ENCODE data around the gene FKBP5. TPM values are rescaled to one million over a fixed set of nuclear protein-coding genes. Genes with fewer than 3 reads are reported as not detected.
A peak's percentile ranks its signal among the peaks of the same experiment; 100 is the strongest.

Gene FKBP5
- total and polyA plus RNA-seq, 2 donors (not counting 1 experiment from before 2014, with no cell fraction given) = 10.9 to 16.3 TPM

DNA sequence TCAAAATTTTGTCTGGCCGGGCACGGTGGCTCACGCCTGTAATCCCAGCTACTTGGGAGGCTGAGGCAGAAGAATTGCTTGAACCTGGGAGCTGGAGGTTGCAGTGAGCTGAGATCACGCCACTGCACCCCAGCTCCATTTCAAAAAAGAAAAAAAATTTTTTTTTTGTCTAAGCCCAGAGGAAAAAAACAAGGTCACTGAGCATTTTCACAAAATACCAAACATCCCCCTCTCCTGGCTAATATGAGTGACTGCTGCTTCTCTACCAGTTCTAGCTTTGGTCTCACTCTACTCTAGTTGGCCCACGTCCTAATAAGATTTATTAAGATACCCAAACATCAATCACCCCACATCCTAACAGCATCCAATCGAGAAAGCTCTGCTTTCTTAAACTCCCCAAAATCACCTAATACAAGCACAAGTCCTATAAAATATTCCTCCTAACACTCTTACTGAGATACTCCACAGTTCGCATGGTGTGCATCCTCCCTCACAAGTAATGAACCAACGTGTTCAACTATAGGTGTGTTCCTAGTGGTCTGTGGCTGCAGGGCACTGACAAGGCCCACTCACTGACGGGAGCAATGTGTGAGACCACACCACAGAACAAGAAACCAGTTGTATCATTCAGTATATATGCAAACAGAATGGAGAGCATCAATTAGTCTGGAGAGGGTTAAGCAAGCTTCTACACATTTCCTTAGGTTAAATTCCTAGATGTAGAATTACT, 64.2 kb downstream of the FKBP5 start:
- H3K36me3 ChIP-seq (ENCODE audit: control insufficient read depth, insufficient read depth, low read length) = no peaks in the 10 kb centered on the region
- TF ChIP-seq EZH2 (IDR thresholded peaks at IDR 0.05; ENCODE audit: low read length, missing control alignments) = no peak
- TF ChIP-seq, protein P1, sequence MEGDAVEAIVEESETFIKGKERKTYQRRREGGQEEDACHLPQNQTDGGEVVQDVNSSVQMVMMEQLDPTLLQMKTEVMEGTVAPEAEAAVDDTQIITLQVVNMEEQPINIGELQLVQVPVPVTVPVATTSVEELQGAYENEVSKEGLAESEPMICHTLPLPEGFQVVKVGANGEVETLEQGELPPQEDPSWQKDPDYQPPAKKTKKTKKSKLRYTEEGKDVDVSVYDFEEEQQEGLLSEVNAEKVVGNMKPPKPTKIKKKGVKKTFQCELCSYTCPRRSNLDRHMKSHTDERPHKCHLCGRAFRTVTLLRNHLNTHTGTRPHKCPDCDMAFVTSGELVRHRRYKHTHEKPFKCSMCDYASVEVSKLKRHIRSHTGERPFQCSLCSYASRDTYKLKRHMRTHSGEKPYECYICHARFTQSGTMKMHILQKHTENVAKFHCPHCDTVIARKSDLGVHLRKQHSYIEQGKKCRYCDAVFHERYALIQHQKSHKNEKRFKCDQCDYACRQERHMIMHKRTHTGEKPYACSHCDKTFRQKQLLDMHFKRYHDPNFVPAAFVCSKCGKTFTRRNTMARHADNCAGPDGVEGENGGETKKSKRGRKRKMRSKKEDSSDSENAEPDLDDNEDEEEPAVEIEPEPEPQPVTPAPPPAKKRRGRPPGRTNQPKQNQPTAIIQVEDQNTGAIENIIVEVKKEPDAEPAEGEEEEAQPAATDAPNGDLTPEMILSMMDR (conservative IDR thresholded peaks at IDR 0.05 in 1 of 2, IDR thresholded peaks at IDR 0.05 in 1 of 2; ENCODE audit: low read depth in 1 of 2, low read length in 2 of 2) = peak; percentile 30 to 34

DNA sequence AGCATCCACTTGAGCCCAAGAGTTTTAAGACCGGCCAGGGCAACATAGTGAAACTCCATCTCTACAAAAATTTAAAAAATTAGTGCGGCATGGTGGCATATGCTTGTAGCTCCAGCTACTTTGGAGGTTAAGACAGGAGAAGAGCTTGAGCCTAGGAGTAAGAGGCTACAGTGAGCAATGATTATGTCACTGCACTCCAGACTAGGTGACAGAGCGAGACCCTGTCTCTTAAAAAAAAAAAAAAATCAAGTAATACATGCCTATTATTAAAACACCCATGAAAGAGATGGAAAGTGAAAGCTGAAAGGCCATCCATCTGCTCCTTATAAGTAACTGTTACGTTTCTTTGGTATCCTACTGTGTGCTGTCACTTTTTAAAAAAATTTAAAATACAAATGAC, 66.4 kb downstream of the FKBP5 start:
- TF ChIP-seq, protein P1 (conservative IDR thresholded peaks at IDR 0.05 in 1 of 2, IDR thresholded peaks at IDR 0.05 in 1 of 2; ENCODE audit: low read depth in 1 of 2, low read length in 2 of 2) = no peak
- TF ChIP-seq EZH2 (IDR thresholded peaks at IDR 0.05; ENCODE audit: low read length, missing control alignments) = no peak
- Histone ChIP-seq H3K4me1 (ENCODE audit: control insufficient read depth, extremely low read depth, insufficient read depth, low read length) (no peaks in the 10 kb centered on the region), H2AFZ (ENCODE audit: low read length) (no peak overlapping the region), H4K20me1 (ENCODE audit: control insufficient read depth, extremely low read depth, insufficient read depth, low read length) (no peaks in the 10 kb centered on the region), H3K9ac (ENCODE audit: insufficient read depth, low read length) (no peak overlapping the region), H3K4me2 (ENCODE audit: extremely low read depth, insufficient read depth, low read length) (no peak overlapping the region), H3K27me3 (ENCODE audit: control insufficient read depth, insufficient read depth, low read length) (no peaks in the 10 kb centered on the region), H3K36me3 (ENCODE audit: control insufficient read depth, insufficient read depth, low read length) (no peaks in the 10 kb centered on the region), H3K9me3 (ENCODE audit: control insufficient read depth, insufficient read depth, low read depth, low read length) (no peaks in the 10 kb centered on the region), H3K79me2 (ENCODE audit: control insufficient read depth, insufficient read depth, low read length) (no peaks in the 10 kb centered on the region), H3K4me3 (replicated peaks in 1 of 4; ENCODE audit: control extremely low read depth in 1 of 4, insufficient read depth in 1 of 4, low read depth in 3 of 4, low read length in 4 of 4) (no peak overlapping the region), H3K27ac (ENCODE audit: insufficient read depth, low read length) (no peak overlapping the region)
- no peak for DNase-seq (ENCODE audit: low read depth in 2 of 2)

More for the DNA sequence above, 64.2 kb downstream of the FKBP5 start:
- Histone ChIP-seq H3K4me3 (replicated peaks in 1 of 4; ENCODE audit: control extremely low read depth in 1 of 4, insufficient read depth in 1 of 4, low read depth in 3 of 4, low read length in 4 of 4) (no peak overlapping the region), H3K27me3 (ENCODE audit: control insufficient read depth, insufficient read depth, low read length) (no peaks in the 10 kb centered on the region), H3K27ac (ENCODE audit: insufficient read depth, low read length) (no peak overlapping the region), H3K4me2 (ENCODE audit: extremely low read depth, insufficient read depth, low read length) (no peak overlapping the region), H3K4me1 (ENCODE audit: control insufficient read depth, extremely low read depth, insufficient read depth, low read length) (no peaks in the 10 kb centered on the region), H4K20me1 (ENCODE audit: control insufficient read depth, extremely low read depth, insufficient read depth, low read length) (no peaks in the 10 kb centered on the region), H3K9me3 (ENCODE audit: control insufficient read depth, insufficient read depth, low read depth, low read length) (no peaks in the 10 kb centered on the region), H3K9ac (ENCODE audit: insufficient read depth, low read length) (no peak overlapping the region), H3K79me2 (ENCODE audit: control insufficient read depth, insufficient read depth, low read length) (no peaks in the 10 kb centered on the region), H2AFZ (ENCODE audit: low read length) (no peak overlapping the region)
- DNase-seq (ENCODE audit: low read depth in 2 of 2) = peak in 1 of 2 donors; percentile 44

DNA sequence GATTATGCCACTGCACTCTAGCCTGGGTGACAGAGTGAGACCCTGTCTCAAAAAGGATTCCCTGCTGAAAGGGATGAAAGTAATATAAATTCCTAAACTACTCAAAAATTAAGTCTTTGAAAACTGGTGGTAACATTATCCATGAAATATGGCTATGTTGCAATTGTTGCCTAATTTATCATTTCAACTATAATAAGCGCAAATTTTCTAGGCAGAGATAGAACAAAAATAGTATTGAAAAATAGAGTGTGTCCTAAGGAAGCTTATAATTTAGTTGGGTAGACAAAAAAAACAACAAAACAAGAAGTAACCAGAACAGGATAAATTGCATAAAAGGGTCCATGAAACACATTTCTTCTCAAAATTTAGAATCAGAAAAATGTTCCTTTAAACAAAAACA, 68.0 kb downstream of the FKBP5 start:
- H3K27ac ChIP-seq (ENCODE audit: insufficient read depth, low read length) = no peak overlapping the region
- H3K4me2 ChIP-seq (ENCODE audit: extremely low read depth, insufficient read depth, low read length) = no peak overlapping the region
- no peak overlapping the region for H2AFZ ChIP-seq (ENCODE audit: low read length)
- H4K20me1 ChIP-seq (ENCODE audit: control insufficient read depth, extremely low read depth, insufficient read depth, low read length) = no peaks in the 10 kb centered on the region
- H3K9me3 ChIP-seq (ENCODE audit: control insufficient read depth, insufficient read depth, low read depth, low read length) = no peaks in the 10 kb centered on the region
- no peaks in the 10 kb centered on the region for H3K36me3 ChIP-seq (ENCODE audit: control insufficient read depth, insufficient read depth, low read length)
- no peak for TF ChIP-seq EZH2 (IDR thresholded peaks at IDR 0.05; ENCODE audit: low read length, missing control alignments)
- TF ChIP-seq, protein P1 (conservative IDR thresholded peaks at IDR 0.05 in 1 of 2, IDR thresholded peaks at IDR 0.05 in 1 of 2; ENCODE audit: low read depth in 1 of 2, low read length in 2 of 2) = no peak
- H3K27me3 ChIP-seq (ENCODE audit: control insufficient read depth, insufficient read depth, low read length) = no peaks in the 10 kb centered on the region
- H3K79me2 ChIP-seq (ENCODE audit: control insufficient read depth, insufficient read depth, low read length) = no peaks in the 10 kb centered on the region
- no peaks in the 10 kb centered on the region for H3K4me1 ChIP-seq (ENCODE audit: control insufficient read depth, extremely low read depth, insufficient read depth, low read length)
- no peak for DNase-seq (ENCODE audit: low read depth in 2 of 2)
- H3K4me3 ChIP-seq (replicated peaks in 1 of 4; ENCODE audit: control extremely low read depth in 1 of 4, insufficient read depth in 1 of 4, low read depth in 3 of 4, low read length in 4 of 4) = no peak overlapping the region
- no peak overlapping the region for H3K9ac ChIP-seq (ENCODE audit: insufficient read depth, low read length)

Data from fibroblast of lung (primary cell).